HG03521 (cell line): Measurements from ENCODE around the gene S100A6.
"Not testable (repeated sequence)": the region's sequence is repeated elsewhere in the genome, so short reads cannot be mapped to it uniquely, and the experiment has no call there.

Experiments
- ATAC-seq: cut with Tn5 transposase; IDR thresholded peaks from one replicate; pipeline ENCODE4 v1.9.1; 2021; ENCODE audit warnings: mild to moderate bottlenecking, moderate library complexity; ENCODE audit not compliant: unreplicated experiment

S100A6 gene

DNA sequence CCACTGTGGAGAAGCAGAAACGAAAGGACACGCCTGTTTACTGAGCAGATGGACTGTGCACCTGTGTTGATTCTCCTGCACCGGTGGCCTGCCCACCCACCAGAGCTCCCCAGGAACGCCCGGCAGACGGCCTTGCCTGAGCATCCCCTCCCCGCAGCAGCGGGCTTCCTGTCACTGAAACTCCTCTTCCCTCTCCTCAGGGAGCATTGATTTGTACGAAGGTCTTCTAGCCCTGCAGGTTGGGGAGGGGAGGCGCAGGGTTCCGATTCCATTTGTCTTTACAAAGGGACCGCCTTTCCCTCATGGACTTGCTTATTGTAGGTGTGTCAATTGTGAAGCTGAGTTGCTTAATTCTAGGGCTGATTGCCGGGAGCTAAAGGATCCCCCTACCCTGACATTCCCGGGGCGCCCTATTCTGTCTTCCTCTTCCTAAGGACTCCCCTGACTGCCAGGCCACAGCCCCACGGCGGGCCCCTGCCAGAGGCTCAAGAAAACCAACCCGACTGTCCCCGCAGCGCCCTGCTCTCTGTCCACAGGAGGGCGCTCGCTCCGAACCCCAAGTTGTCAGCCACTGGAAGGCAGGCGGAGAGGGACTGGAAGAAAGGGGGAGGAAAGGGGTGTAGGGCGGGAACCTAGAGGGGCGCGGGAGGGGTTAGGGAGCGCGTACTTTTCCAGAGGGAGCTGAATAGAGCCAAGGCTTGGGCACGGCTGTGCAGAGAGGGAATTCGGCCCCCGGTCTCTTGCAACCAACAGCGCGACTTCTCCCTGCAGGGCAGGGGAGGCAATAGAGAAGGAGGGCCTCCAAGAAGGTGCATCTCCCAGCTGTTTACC is 2.8 kb downstream of the S100A6 start:
- ATAC-seq, result no peak

DNA sequence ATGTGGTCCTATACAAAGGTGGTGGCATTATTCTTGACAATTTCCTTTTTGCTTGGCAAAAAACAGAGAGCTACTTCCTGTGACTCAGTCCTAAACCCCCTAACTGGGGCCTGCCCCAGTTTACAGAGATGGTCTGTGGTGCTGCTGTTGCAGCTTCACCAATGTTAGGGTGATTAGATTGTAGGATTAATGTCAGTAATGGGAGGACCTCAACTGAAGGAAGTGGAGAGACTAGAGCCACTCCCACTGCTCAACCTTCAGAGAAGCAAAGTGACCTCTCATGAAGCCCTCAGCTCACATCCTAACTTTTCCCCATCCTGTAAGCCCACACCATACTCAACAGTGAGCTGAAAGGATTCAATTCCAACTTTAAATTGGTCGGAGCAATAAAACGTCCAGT is 3.6 kb downstream of the S100A6 start:
- no peak for ATAC-seq

DNA sequence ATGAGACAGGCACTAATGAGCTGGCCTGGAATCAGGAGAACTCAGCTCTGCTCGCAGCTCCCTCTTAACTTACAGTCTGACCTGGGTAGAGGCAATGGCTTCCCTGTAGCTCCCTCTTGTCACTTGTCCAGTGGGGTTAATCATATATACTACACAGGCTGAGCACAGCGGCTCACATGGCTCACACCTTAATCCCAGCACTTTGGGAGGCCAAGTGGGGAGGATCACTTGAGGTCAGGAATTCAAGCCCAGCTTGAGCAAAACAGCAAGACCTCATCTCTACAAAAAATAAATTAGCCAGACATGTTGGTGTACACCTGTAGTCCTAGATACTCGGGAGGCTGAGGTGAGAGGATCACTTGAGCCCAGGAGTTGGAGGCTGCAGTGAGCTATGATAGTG is 4.2 kb downstream of the S100A6 start:
- no peak for ATAC-seq

DNA sequence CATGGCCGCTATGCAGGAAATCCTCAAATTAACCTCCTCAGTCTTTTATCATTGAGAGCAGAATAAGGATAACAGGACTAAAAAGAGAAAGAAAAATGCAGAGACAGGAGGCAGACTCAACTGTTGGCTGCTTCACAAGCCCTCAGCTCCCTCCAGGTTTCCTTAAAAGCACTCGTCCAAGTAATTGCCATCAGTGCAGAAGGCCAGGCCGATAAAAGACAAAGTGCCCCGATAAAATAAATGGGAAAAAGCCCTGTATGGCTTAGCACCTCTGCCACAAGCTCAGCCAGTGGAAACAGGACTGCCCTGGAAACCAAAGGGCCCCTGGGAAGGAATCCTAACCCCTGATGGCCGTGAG is 8.1 kb downstream of the S100A6 start:
- ATAC-seq, result no peak

DNA sequence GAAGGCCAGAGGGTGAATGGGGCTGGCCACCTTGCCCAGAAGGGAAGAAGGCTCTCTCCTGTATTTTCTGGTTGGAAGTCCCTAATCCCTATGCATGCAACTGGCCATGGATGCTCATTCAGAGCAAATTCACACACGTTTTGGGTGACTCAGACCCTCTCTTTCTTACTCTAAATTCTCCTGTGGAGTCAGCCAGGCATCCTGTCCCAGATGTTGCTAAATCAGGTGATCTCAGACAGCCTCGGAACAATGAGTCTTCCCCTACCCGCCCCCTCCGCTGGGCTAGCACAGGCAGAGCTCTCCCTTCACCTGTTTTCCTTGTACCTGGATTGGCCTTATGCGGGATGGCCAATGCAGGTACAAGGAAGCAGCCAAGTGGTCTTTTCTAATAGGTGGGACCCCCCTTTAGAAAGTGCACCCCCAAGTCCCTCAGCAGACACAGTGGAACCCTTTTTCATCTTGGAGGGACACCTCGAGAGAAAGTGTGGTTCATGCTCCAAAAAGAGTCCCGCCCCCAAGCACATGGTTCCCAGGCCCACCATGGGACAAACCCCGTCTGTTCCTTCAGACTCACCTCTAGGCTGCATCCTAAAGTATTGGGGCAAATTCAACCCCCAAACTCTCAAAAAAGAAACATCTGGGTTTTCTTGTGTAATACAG is 8.6 kb downstream of the S100A6 start:
- no peak for ATAC-seq

DNA sequence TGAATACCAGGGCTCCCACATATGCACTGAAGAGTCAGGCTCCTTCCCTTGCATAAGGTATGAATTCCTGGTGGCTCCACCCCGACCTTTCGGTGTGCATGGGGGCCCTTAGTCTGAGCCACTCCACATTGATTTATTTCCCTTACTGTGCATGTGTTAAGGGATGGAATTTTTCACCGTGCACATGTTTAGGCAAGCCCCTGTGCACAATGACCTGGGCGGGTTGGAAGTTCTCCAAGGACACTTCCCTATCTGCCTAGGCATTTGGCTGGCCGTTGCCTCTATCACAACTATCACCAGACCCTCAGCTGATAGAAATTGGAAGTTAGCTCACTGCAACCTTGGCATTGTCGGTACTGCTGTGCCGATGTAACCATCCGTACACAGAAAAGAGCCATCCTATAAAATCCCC is 9.7 kb downstream of the S100A6 start:
- no peak for ATAC-seq

DNA sequence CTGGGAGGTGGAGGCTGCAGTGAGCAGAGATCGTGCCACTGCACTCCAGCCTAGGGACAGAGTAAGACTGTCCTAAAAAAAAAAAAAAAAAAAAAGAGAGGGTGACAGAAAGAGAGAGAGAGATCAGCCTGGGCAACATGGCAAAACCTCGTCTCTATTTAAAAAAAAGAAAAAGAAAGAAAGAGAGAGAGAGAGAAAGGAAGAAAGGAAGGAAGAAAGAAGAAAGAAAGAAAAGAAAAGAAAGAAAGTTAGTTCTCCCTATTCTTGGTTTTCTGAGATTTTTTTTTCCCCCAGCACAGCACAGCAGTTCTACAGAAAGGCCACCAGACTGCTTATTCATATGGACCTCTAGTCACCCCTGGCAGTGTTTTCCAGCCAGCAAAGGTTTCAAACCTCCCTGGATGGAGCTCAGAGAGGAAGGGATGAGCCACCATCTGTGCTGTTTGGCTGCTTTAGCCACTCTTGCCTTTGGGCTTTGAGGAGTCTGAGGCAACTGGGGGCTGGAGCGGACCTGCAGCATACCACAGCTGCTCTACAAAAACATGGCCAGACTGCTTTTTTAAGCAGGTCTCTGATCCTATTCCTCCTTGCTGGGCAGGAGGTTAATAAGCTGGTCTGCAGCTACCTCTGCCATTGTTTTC is 10.6 kb downstream of the S100A6 start:
- no peak for ATAC-seq

DNA sequence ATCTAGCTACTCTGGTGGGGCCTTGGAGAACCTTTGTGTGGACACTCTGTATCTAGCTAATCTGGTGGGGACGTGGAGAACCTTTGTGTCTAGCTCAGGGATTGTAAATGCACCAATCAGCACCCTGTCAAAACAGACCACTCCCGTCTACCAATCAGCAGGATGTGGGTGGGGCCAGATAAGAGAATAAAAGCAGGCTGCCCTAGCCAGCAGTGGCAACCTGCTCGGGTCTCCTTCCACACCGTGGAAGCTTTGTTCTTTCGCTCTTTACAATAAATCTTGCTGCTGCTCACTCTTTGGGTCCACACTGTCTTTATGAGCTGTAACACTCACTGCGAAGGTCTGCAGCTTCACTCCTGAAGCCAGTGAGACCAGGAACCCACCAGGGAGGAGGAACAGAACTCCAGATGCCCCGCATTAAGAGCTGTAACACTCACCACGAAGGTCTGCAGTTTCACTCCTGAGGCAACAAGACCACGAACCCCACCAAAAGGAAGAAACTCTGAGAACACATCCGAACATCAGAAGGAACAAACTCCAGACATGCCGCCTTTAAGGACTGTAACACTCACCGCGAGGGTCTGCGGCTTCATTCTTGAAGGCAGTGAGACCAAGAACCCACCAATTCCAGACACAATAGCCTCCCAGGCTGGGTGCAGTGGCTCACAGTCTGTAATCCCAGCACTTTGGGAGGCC is 13.3 kb downstream of the S100A6 start:
- ATAC-seq, result not testable (repeated sequence)

DNA sequence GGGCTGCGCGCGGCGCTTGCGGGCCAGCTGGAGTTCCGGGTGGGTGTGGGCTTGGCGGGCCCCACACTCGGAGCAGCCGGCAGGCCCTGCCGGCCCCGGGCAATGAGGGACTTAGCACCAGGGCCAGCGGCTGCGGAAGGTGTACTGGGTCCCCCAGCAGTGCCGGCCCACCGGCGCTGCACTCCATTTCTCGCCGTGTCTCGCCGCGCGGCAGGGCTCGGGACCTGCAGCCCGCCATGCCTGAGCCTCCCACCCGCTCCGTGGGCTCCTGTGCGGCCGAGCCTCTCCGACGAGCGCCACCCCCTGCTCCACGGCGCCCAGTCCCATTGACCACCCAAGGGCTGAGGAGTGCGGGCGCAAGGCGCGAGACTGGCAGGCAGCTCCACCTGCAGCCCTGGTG is 14.0 kb downstream of the S100A6 start:
- ATAC-seq, result not testable (repeated sequence)

DNA sequence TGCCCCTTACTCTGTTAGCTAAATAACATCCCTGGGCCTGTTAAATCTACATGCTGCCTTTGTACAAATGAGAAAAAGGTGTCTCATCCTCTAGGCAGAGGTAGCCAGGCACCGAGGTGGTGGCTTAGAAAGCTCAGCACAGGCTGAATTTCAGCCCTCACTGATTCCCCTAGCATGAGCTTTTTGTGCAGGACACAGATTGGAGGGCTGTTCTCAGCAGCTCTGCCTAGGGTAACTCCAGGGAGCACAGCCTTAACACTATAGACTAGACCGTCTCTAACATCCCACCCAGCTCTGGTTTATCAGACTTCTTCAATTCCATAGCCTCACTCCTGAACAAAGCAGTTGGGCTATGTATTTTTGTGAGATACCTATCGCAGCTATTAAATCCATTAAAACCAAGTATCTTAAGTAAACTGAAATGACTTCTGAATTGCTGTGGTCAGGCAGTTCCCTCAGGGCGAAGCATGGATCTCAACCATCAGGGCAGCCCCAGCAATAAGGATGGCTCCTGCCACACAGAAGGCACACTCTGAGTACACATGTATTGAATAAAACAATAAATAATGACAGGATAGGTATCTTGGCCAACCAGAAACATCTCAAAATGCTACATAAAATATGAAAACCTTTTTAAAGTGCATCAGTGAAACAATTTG is 14.8 kb downstream of the S100A6 start:
- ATAC-seq, result no peak

DNA sequence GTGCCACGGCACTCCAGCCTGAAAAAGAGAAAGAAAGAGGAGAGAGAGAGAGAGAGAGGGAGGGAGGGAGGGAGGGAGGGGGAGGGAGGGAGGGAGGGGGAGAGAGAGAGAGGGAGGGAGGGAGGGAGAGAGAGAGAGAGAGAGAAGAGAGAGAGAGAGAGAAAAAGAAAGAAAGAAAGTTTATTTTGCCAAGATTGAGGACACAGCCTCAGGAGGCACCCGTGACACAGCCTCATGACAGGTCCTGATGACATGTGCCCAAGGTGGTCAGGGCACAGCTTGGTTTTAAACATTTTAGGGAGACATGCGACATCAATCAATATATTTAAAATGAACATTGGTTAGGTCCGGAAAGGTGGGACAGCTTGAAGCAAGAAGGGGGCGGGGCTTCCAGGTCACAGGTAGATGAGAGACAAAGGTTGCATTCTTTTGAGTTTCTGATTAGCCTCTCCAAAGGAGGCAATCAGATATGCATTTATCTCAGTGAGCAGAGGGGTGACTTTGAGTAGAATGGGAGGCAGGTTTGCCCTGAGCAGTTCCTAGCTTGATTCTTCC is 15.6 kb downstream of the S100A6 start:
- not testable (repeated sequence) for ATAC-seq

DNA sequence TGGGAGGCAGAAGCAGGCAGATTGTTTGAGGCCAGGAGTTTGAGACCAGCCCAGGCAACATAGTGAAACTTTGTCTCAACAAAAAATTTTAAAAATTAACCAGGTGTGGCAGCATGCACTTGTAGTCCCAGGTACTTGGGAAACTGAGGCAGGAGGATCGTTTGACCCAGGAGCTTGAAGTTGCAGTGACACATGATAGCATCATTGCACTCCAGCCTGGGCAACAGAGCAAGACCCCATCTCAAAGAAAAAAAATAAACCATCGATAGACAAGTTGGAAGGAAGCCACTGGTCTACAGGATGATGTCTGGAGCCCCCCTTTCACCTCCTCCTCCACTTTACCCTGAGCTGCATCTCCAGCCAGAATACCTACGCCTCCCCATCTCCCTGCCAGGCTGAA is 16.5 kb downstream of the S100A6 start:
- ATAC-seq, result no peak

DNA sequence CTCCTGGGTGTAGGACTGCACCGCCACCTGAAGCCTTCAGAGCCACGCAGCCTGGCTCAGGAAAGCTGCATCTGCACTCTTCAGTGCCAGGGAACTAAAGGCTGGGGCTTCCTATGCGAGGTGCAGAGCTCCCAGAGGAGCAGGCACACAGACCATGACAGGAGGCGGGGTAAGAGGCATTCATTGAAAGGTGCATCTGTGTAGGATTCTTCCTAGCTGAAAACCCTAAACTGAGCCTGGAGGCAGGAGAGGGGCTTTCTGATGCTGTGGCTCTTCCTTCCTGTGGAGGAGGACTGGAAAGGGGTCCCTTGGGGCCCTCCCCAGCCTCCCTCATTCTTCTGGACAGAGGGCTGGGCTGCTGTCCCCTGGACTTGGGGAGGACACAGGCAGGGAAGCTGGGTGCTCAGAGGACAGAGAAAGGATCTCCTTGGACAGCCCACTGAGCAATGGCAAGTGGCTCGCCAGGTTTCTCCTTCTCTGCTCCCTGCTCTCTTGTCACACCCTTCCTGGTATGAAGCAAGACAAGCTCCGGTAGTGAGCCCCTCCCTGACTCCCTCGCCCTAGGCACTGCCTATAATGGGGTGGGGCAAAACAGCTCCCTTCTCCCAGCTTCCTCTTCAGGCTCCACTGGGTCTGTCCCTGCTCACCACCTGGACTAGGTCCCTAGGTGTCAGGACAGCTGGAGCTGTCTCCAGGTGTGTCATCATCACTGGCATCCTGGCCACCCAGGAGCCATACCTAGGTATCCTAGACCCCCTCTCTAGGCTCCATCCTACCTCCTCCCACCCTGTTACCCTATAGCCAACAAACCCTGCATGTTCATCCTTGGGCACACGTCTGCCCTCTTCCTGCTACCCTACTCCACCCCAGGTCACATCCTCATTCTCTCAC is 20.0 kb downstream of the S100A6 start:
- no peak for ATAC-seq

DNA sequence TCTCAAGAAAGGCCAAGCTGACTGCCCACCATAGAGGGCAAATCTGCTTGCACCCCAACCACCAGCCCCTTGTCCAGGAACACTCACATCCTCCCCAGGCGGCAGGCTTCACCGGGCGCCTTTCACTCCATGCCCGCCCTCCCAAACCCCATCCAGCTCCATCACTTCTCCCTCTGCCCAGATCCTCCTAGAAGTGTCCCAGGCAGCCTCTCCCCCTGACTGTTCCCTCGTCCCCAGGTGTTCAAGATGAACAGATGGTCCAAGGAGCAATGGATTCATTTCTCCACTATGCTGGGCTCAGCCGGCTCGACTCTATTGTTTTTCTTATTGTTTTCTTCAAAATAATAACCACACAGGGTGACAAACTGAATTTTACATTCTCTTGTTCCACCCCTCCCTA is 22.1 kb downstream of the S100A6 start:
- no peak for ATAC-seq

DNA sequence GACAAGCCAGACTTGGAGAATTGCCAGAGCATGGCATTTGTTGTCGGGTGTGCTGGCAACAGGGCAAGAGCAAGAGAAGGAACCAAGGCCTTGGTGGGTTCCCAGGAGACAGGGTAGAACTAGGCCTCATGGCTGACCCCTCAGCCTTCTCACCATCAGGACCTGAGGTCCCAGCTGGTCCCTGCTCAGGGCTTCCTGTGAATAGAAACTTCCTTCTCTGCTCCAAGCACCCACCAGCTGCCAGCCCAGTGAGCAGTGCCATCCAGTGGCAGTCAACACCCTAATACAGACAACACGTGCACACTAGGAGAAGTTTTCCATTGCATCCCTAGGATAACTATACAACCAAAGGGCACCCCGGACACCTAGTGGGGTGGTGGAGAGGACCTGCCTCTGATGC is 22.8 kb downstream of the S100A6 start:
- no peak for ATAC-seq

DNA sequence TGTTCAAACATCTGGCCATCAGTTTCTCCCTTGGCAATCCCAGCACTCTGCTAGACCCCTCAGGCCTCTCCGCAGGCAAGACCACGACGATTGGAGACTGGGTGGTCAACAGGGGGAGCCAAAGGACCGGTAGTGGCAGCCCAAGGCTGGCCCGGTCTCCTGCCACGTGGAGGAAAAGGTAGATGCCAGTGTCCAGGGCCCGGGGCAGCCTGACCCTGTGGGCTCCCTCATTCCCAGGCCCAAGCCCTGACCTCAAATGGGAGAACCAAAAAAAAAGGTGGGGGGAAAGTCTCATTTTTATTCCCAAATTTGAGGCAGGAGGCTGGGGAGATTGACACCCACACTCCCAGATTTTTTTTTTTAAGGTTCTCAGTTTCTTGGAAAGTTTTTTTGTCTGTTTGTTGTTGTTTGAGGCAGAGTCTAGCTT is 24.8 kb downstream of the S100A6 start:
- no peak for ATAC-seq

DNA sequence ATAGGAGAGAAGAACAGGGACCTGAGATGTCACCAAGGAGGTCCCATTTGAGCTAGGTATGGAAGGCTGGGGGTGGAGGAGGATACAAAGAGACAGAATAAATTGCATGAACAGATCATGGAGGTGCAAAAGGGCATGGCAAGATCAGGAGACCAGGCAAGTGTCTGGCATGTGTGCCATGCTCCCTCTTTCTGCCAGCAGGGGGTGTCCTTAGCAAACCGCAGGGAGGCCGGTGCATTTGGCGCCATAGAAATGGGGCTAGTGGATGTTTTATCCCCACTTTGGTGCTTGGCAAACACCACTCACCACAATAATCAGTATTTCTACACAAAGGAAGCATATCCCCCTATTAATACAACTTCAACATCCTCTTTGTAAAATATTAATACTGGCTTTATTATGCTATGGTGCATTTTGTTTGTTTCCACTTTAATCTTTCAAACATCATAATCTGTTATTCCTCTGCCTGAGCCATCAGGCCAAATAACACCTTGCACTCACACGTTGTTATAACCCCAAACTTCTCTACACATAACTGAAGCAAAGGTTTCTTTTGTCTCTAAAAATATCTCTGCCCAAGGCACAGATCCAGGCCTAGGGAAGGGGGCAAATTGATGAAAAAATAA is 25.9 kb downstream of the S100A6 start:
- ATAC-seq, result no peak

DNA sequence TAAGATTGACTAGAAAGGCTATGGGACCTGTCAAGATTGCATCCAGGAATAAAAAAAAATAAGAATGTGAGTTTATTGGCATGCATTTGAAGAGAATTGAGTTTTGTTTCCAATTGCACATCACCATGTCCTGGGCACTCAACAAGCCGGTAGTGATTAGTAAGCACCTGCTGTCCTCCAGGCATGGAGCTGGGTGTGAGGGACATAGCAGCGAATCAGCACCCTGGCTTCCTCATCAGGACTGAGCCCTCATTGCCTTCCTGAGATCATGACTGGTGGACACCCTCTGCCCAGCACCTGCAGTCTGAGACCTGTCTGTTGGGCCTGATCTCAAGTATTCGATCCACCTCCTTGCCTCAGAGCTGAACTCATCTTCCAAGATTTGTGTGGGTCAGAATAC is 26.8 kb downstream of the S100A6 start:
- no peak for ATAC-seq

DNA sequence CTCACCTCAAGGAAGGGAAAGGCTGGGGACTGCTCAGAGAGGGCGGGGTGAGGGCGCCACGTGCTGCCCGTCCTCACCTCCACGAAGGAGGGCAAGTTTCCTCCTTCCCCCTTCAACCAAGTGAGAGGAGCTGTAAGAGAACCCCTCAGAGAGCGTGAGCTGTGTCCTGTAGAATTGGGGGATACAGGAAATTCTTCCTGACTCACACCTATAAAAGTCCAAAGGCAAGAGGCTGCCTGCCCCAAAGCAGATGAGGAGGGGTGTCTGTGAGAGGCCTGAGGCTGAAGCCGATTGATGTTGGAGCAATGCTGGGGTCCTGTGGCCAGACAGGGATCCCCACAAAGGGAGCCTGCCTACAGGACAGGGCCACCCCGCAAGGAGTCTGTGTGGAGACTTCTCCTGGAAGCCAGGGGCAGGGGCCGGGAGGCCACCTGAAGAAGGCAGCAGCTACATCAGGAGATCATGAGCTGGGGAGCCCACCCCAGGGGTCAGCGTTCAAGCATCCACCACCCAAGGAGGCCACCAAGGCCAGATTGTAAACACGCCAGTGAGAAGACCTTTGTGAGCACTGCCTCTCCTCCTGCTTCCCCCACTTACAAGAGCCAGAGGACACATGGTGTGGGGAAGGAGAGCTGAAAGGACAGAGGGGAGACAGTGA is 27.7 kb downstream of the S100A6 start:
- no peak for ATAC-seq
